HepG2 (cell line): ENCODE results near the gene IFI27. TPM values are rescaled to one million over a fixed set of nuclear protein-coding genes. Genes with fewer than 3 reads are reported as not detected.
A peak's percentile ranks its signal among the peaks of the same experiment; 100 is the strongest.

Experiments used
- ARHGAP35 ChIP-seq: sonication (generic); formaldehyde crosslinking; IDR thresholded peaks from 2 replicates; pipeline ENCODE4 v1.9.0; 2022; ENCODE audit warnings: mild to moderate bottlenecking, inconsistent platforms, moderate library complexity, missing genetic modification reagents, borderline replicate concordance
- ARID2 ChIP-seq: sonication (generic); formaldehyde crosslinking; IDR thresholded peaks from 2 replicates; pipeline ENCODE4 v1.8.1; 2022; ENCODE audit warnings: mild to moderate bottlenecking, missing genetic modification reagents, borderline replicate concordance
- FOXA1 ChIP-seq, 2 experiments: fragments of 450-650 bp in 1 of 2; sonication (generic) in 1 of 2; formaldehyde crosslinking in 1 of 2; IDR thresholded peaks; 2 replicates each; pipeline versions ENCODE4 v1.4.0 to v1.6.1; 2016 to 2020; ENCODE audit warnings: missing genetic modification reagents in 1 of 2
- KLF6 ChIP-seq: IDR thresholded peaks from 2 replicates; pipeline ENCODE4 v1.8.0; 2016; ENCODE audit warnings: missing biosample characterization, missing genetic modification reagents
- MTA1 ChIP-seq: sonication (generic); formaldehyde crosslinking; IDR thresholded peaks from 2 replicates; pipeline ENCODE4 v1.4.0; 2020; ENCODE audit warnings: missing genetic modification reagents, mild to moderate bottlenecking, borderline replicate concordance
- NCOA5 ChIP-seq: sonication (generic); formaldehyde crosslinking; IDR thresholded peaks from 2 replicates; pipeline ENCODE4 v1.4.0; 2020; ENCODE audit warnings: missing genetic modification reagents
- NFIB ChIP-seq: sonication (generic); formaldehyde crosslinking; IDR thresholded peaks from 2 replicates; pipeline ENCODE4 v1.9.0; 2021; ENCODE audit warnings: missing genetic modification reagents, mild to moderate bottlenecking, borderline replicate concordance
- SAFB2 ChIP-seq: sonication (generic); formaldehyde crosslinking; IDR thresholded peaks from 2 replicates; pipeline ENCODE4 v1.5.1; 2020; ENCODE audit warnings: missing genetic modification reagents, low read depth, mild to moderate bottlenecking, borderline replicate concordance
- SCMH1 ChIP-seq: sonication (generic); formaldehyde crosslinking; IDR thresholded peaks from 2 replicates; pipeline ENCODE4 v1.9.0; 2021; ENCODE audit warnings: missing genetic modification reagents, mild to moderate bottlenecking, borderline replicate concordance
- SMYD3 ChIP-seq: sonication (generic); formaldehyde crosslinking; IDR thresholded peaks from 2 replicates; pipeline ENCODE4 v1.8.1; 2023; ENCODE audit warnings: mild to moderate bottlenecking, missing genetic modification reagents
- THAP8 ChIP-seq: sonication (generic); formaldehyde crosslinking; IDR thresholded peaks from 2 replicates; pipeline ENCODE4 v1.5.1; 2020; ENCODE audit warnings: missing genetic modification reagents, mild to moderate bottlenecking, borderline replicate concordance
- ZNF331 ChIP-seq: sonication (generic); formaldehyde crosslinking; IDR thresholded peaks from 2 replicates; pipeline ENCODE4 v1.4.0; 2020; ENCODE audit warnings: missing genetic modification reagents
- ZNF431 ChIP-seq: sonication (generic); formaldehyde crosslinking; IDR thresholded peaks from 2 replicates; pipeline ENCODE4 v1.9.0; 2022; ENCODE audit warnings: missing genetic modification reagents, low read depth, mild to moderate bottlenecking, borderline replicate concordance
- ZNF501 ChIP-seq: sonication (generic); formaldehyde crosslinking; IDR thresholded peaks from 2 replicates; pipeline ENCODE4 v1.5.1; 2020; ENCODE audit warnings: mild to moderate bottlenecking, moderate library complexity, missing genetic modification reagents
- ZNF567 ChIP-seq: sonication (generic); formaldehyde crosslinking; IDR thresholded peaks from 2 replicates; pipeline ENCODE4 v1.8.1; 2023; ENCODE audit warnings: mild to moderate bottlenecking, missing genetic modification reagents, borderline replicate concordance
- ZNF646 ChIP-seq: sonication (generic); formaldehyde crosslinking; IDR thresholded peaks from 2 replicates; pipeline ENCODE4 v1.9.0; 2021; ENCODE audit warnings: mild to moderate bottlenecking, missing genetic modification reagents
- ZNF678 ChIP-seq: sonication (generic); formaldehyde crosslinking; IDR thresholded peaks from 2 replicates; pipeline ENCODE4 v1.4.0; 2020; ENCODE audit warnings: mild to moderate bottlenecking, missing genetic modification reagents
- ZNF777 ChIP-seq: sonication (generic); formaldehyde crosslinking; IDR thresholded peaks from 2 replicates; pipeline ENCODE4 v1.4.0; 2020; ENCODE audit warnings: missing genetic modification reagents
- polyA plus RNA-seq, 8 experiments: library from polyadenylated mRNA; depleted of rRNA in 3 of 8; stranded (reverse) in 7 of 8; unstranded in 1 of 8; fragments of >200 nt; fragmentation: Illumina TruSeq in 4 of 8; extraction: Trizol in 4 of 8; gene quantifications; 2 replicates each; pipeline versions ENCODE4 v1.2.1 to v1.2.3, GENCODE V29; 2011 to 2016; ENCODE audit warnings: low read depth in 4 of 8, missing spikeins in 1 of 8, mixed read lengths in 1 of 8; ENCODE audit not compliant: insufficient read depth in 1 of 8
- total RNA-seq, 5 experiments: library from RNA; depleted of rRNA; stranded (reverse); fragments of >200 nt; fragmentation: Illumina TruSeq; extraction: Trizol; gene quantifications; 2 replicates each; pipeline ENCODE4 v1.2.3, GENCODE V29; 2016; ENCODE audit warnings: low read depth in 1 of 5
- TF ChIP-seq, protein P1 (sequence below): sonication (generic); formaldehyde crosslinking; IDR thresholded peaks from 2 replicates; pipeline ENCODE4 v1.5.1; 2020; ENCODE audit warnings: missing genetic modification reagents, mild to moderate bottlenecking, borderline replicate concordance
- TF ChIP-seq, protein P2 (sequence below): sonication (generic); formaldehyde crosslinking; IDR thresholded peaks from 2 replicates; pipeline ENCODE4 v1.4.0; 2020; ENCODE audit warnings: missing genetic modification reagents

Gene IFI27
- total and polyA plus RNA-seq, 2 of the 13 experiments (the other 11 are each of a cell fraction or from before 2014, with no cell fraction given): 1.2 to 1.7 TPM

DNA sequence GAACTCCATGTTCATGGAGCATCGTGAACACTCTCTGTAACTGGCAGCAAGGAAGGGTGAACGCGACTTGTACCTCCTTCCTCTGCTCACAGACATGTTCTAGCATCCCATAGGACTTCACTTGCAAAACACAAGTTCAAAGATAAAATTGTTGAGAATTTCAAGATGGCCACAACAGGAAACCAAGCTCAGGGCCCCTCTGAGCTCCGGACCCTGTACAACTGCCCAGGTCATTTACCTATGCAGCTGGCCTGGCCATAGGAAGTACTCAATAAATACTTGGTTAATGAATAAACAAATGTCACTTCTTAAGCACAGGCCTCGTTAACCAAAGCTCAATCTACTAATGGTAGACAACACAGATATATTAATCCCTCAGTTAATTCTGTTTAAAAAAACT lies 51.9 kb downstream of the IFI27 start (continued):
- no peak for TF ChIP-seq ZNF646 (CRISPR knock-in tag)
- no peak for TF ChIP-seq KLF6 (CRISPR knock-in tag)
- TF ChIP-seq ZNF777: no peak
- TF ChIP-seq ZNF331 (CRISPR knock-in tag): no peak
- no peak for TF ChIP-seq NCOA5 (CRISPR knock-in tag)
- TF ChIP-seq FOXA1 (IDR thresholded peaks at IDR 0.05): no peak
- TF ChIP-seq FOXA1 (CRISPR knock-in tag; IDR thresholded peaks at IDR 0.05): no peak
- TF ChIP-seq NFIB (CRISPR knock-in tag): no peak
- TF ChIP-seq, protein P1, sequence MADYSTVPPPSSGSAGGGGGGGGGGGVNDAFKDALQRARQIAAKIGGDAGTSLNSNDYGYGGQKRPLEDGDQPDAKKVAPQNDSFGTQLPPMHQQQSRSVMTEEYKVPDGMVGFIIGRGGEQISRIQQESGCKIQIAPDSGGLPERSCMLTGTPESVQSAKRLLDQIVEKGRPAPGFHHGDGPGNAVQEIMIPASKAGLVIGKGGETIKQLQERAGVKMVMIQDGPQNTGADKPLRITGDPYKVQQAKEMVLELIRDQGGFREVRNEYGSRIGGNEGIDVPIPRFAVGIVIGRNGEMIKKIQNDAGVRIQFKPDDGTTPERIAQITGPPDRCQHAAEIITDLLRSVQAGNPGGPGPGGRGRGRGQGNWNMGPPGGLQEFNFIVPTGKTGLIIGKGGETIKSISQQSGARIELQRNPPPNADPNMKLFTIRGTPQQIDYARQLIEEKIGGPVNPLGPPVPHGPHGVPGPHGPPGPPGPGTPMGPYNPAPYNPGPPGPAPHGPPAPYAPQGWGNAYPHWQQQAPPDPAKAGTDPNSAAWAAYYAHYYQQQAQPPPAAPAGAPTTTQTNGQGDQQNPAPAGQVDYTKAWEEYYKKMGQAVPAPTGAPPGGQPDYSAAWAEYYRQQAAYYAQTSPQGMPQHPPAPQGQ (CRISPR knock-in tag): no peak
- TF ChIP-seq ZNF431 (CRISPR knock-in tag): no peak
- no peak for TF ChIP-seq ARHGAP35 (CRISPR knock-in tag)
- no peak for TF ChIP-seq SMYD3 (CRISPR knock-in tag)
- no peak for TF ChIP-seq ZNF567 (CRISPR knock-in tag)
- TF ChIP-seq SAFB2 (CRISPR knock-in tag): no peak
- TF ChIP-seq ARID2 (CRISPR knock-in tag): no peak
- TF ChIP-seq MTA1 (CRISPR knock-in tag): no peak
- TF ChIP-seq ZNF678 (CRISPR knock-in tag): no peak
- TF ChIP-seq ZNF501 (CRISPR knock-in tag): no peak
- TF ChIP-seq SCMH1 (CRISPR knock-in tag): no peak
- TF ChIP-seq, protein P2, sequence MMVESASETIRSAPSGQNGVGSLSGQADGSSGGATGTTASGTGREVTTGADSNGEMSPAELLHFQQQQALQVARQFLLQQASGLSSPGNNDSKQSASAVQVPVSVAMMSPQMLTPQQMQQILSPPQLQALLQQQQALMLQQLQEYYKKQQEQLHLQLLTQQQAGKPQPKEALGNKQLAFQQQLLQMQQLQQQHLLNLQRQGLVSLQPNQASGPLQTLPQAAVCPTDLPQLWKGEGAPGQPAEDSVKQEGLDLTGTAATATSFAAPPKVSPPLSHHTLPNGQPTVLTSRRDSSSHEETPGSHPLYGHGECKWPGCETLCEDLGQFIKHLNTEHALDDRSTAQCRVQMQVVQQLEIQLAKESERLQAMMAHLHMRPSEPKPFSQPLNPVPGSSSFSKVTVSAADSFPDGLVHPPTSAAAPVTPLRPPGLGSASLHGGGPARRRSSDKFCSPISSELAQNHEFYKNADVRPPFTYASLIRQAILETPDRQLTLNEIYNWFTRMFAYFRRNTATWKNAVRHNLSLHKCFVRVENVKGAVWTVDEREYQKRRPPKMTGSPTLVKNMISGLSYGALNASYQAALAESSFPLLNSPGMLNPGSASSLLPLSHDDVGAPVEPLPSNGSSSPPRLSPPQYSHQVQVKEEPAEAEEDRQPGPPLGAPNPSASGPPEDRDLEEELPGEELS (CRISPR knock-in tag): 0 out of 2 replicates have a peak, but pooled peaks have one; percentile 25
- no peak for TF ChIP-seq THAP8 (CRISPR knock-in tag)
